ENCODE data around the gene RCE1.

RCE1 gene

GRCh38 chr11:66845143-66845875 is 2.1 kb downstream of the RCE1 start:
- DNase-seq, result no peak

DNA sequence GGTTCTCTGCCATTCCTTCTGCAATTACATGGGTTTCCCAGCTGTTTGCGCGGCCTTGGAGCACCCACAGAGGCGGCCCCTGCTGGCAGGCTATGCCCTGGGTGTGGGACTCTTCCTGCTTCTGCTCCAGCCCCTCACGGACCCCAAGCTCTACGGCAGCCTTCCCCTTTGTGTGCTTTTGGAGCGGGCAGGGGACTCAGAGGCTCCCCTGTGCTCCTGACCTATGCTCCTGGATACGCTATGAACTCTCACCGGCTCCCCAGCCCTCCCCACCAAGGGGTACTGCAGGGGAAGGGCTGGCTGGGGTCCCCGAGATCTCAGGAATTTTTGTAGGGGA is 2.6 kb downstream of the RCE1 start:
- DNase-seq, result no peak

DNA sequence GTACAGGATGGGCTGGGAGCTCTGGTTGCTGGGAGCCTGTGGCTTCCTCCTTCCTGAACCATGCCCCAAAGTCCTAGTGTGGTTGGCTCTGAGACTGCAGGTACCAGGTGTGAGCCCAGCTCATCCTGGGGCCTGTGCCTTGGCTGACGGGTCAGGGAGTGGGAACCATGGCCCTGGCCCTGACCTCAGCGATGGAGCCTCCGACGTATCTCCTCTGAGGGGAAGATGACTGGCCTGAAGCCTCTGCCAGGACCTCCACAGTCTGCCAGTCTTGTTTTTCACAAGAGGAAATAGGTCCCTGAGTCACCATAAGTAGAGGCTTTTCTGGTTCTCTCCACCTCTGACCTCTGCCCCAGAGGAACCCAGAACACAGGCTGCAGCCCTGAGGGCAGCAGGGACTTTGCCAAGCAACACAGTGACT is 3.4 kb downstream of the RCE1 start:
- DNase-seq, result no peak

- DNase-seq, result no peak
Measured at GRCh38 chr11:66847461-66848232, 4.4 kb downstream of the RCE1 start.

GRCh38 chr11:66848671-66849500 is 5.6 kb downstream of the RCE1 start:
- DNase-seq, result no peak

GRCh38 chr11:66849501-66850234 is 6.4 kb downstream of the RCE1 start:
- no peak for DNase-seq

GRCh38 chr11:66850235-66850587 is 7.0 kb downstream of the RCE1 start:
- DNase-seq, result no peak

GRCh38 chr11:66850588-66851238 is 7.5 kb downstream of the RCE1 start:
- no peak for DNase-seq

- no peak for DNase-seq
Measured at GRCh38 chr11:66851239-66851596, 8.0 kb downstream of the RCE1 start.

DNA sequence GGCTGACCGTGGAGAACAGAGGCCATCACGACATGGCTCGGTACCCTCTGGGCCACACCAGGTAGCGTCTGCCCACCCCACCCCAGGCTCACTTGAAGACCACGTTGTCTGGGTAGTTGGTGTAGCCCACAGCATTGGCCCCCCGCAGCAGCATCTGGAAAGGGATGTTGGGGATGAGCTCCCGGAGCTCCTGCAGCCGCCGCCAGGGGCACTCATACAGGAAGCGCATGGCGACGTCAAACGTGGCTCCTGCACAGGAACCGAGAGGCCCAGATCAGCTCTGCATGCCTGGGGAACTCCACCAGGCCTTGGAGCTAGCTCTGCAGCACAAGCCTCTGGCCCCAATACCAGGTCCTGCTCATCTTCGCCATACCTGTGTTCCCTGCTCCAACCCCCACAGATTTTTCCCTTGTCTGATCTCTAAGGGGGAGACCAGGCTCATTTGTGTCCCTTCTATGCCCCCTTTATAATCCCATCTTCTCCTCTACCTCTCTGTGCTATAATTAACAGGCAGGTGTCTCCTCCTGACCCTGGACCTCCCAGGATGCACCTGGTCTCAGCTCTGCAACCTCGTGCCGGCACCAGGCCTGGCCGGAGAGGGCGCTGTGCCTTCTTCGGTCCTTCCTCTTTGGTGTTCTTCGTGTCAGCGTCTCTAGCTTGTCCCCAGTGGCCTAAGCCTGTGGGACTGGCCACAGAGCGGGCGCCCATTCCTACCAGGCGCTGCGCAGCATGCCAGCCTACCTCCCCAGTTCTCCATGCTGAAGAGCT is 8.6 kb downstream of the RCE1 start:
- no peak for DNase-seq

DNA sequence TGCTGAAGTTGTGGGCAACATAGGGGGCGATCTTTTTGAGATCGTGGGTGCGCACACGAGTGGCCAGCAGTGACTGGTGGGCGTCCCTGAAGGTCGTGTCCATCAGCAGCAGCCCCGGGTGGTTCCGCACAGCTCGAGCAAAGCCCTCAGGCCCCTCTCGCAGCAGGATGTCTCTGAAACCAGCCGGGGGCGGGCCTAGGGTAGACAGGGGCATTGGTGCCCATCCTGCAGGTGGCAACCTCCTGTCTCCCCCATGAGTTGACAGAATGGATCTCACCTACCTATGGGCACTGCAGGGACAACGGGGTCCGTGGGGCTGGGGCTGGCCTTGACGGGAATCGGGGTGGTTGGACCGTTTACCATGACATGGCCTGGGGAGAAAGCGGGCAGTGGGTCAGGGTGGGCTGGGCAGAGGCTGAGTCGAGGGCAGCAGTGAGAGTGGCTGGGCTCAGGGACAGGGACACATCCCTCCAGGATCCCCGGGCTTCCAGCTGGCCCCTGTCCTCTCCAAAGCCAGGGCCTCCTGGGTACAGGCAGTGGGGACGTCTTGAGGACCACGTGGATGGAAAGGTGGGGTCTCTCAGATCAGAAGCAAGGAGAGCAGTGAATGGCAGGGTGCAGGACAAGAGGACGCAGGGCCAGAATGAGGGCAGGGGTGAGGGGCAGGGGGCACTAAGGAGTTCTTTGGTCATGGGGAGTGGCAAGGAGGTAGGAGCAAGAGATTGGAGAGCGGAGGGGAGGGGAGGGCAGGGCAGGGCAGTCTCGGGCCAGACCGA is 9.4 kb downstream of the RCE1 start:
- no peak for DNase-seq

- DNase-seq, result no peak
Measured at GRCh38 chr11:66853242-66854229, 10.3 kb downstream of the RCE1 start.

DNA sequence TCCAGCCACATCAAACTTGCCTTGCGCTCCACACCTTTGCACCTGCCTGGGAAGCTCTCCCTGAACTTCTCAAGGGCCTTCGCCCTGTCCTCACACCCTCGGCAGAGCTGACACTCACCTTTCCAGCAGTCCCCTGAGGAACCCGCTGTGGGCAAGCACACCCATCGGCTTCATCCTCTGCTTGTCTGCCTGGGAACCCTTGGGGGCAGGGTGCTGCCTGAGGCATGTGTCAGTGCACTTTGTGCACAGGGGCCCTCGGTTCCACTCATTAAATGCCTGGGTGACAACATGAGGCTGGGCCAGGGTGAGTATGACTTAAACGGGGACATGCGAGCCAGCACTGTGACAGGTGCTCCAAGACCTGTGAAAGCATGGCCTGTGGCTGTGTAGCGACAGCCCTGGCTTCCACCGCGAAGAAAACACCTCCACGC is 11.0 kb downstream of the RCE1 start:
- no peak for DNase-seq

GRCh38 chr11:66854729-66855211 is 11.5 kb downstream of the RCE1 start:
- DNase-seq, result no peak

GRCh38 chr11:66855574-66856495 is 12.6 kb downstream of the RCE1 start:
- DNase-seq, result peak; percentile 51

DNA sequence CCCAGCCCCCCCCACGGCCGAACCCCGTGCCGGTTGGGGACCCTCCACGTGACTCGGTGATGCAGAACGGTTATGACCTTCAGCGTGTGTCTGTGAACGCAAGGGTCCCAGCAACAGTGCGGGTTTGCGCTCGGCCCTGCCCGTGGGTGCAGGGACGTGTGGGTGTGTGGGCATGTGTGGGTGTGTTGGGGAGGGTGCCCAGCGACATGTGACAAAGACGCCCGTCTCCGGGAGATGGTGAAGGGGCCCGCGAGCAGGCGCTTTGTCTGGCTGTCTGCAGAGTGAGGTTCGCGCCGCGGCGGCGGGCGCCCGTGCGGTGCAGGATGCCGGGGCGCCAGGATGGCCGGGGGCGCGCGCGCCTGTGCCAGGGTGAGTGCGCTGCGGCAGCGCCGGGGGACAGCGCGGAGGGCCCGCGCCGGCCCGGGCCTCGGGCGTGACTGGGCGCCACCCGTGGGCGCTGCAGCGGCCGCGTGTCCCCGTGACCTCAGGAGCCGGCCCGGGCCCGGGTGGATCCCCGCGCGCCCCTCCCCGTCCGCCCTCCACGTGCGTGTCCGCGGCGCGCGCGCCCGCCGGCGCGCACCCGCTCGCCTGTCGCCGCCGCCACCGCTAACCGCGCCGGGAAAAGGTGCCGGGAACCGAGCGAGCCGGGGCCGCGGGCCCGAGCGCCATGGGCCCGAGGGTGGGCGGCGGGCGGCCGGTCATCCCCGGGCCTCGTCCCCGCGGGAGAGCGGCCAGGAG is 13.4 kb downstream of the RCE1 start, which contains the start of gene LRFN4:
Gene LRFN4 (plus strand): TSS at position 569 of the 738 bp plus-strand sequence. CDS start 681 bp downstream, outside the sequence.
- no peak for DNase-seq

GRCh38 chr11:66857234-66857926 is 14.1 kb downstream of the RCE1 start:
- DNase-seq, result no peak

Data from NCI-H524 treated with DMSO at 0.1 percent for 48 hours (cell line).